H1 (cell line): Measurements from ENCODE around the gene SHISA9. TPM values are rescaled to one million over a fixed set of nuclear protein-coding genes. Genes with fewer than 3 reads are reported as not detected.

Source experiments
- CTCF ChIA-PET: fragments of 300-600 bp; sonication (Branson Sonifier 250); formaldehyde crosslinking; loops from one replicate; lab custom pipeline; 2021; ENCODE audit not compliant: partially characterized antibody; lab: Charles Lee
- POLR2A ChIA-PET: fragments of 300-600 bp; sonication (Branson Sonifier 250); formaldehyde crosslinking; loops from one replicate; lab custom pipeline; 2021; ENCODE audit warnings: inconsistent platforms; ENCODE audit not compliant: partially characterized antibody; lab: Charles Lee
- DNase-seq, 2 experiments: peaks; one replicate each; pipeline versions ENCODE4 v3.0.0 to v3.0.0-alpha.2; 2010 to 2022; ENCODE audit warnings: low spot score in 2 of 2, low read depth in 1 of 2, mixed read lengths in 1 of 2
- FAIRE-seq: peaks from 2 replicates; lab custom pipeline; 2011; peaks lifted over from hg19 to GRCh38; lab: Jason Lieb, UNC
- H2AFZ ChIP-seq: 2 replicates; pipeline ENCODE4 v1.8.1; 2012; ENCODE audit warnings: low read length, inconsistent platforms
- H2AK5ac ChIP-seq: 2 replicates; pipeline ENCODE4 v1.6.1; 2013; ENCODE audit warnings: low read depth, low read length
- H2BK120ac ChIP-seq: replicated peaks from 2 replicates; pipeline ENCODE3; 2013; ENCODE audit warnings: low read depth, low read length, inconsistent platforms
- H2BK12ac ChIP-seq: 2 replicates; pipeline ENCODE4 v1.6.1; 2013; ENCODE audit warnings: low read depth, low read length
- H2BK15ac ChIP-seq: 2 replicates; pipeline ENCODE4 v1.6.1; 2013; ENCODE audit warnings: low read length
- H2BK20ac ChIP-seq: 2 replicates; pipeline ENCODE4 v1.6.1; 2013; ENCODE audit warnings: low read length
- H2BK5ac ChIP-seq: 2 replicates; pipeline ENCODE4 v1.6.1; 2013; ENCODE audit warnings: low read depth, low read length
- H3K14ac ChIP-seq: 2 replicates; pipeline ENCODE4 v1.6.1; 2013; ENCODE audit warnings: inconsistent platforms; ENCODE audit not compliant: insufficient read length
- H3K18ac ChIP-seq: 2 replicates; pipeline ENCODE4 v1.6.1; 2013; ENCODE audit warnings: low read length; ENCODE audit errors: extremely low read depth
- H3K23ac ChIP-seq: 2 replicates; pipeline ENCODE4 v1.6.1; 2013; ENCODE audit warnings: inconsistent platforms; ENCODE audit not compliant: insufficient read length
- H3K23me2 ChIP-seq: 2 replicates; pipeline ENCODE4 v1.6.1; 2013; ENCODE audit warnings: low read depth, low read length
- H3K27ac ChIP-seq: 2 replicates; pipeline ENCODE4 v1.6.1; 2011; ENCODE audit warnings: low read depth, low read length, inconsistent platforms
- H3K27me3 ChIP-seq, 4 experiments: replicated peaks in 1 of 4; 1 replicate in 1 of 4; 2 replicates in 3 of 4; pipeline versions ENCODE4 v1.6.1 to v1.8.1; 2011 to 2013; ENCODE audit warnings: low read length in 3 of 4, mild to moderate bottlenecking in 3 of 4, inconsistent platforms in 2 of 4, mixed read lengths in 2 of 4, moderate library complexity in 1 of 4; ENCODE audit not compliant: control insufficient read depth in 3 of 4, insufficient read depth in 3 of 4; ENCODE audit errors: extremely low read depth in 1 of 4
- H3K36me3 ChIP-seq, 4 experiments: 2 replicates each; pipeline versions ENCODE4 v1.6.1 to v1.8.1; 2011 to 2013; ENCODE audit warnings: mild to moderate bottlenecking in 4 of 4, low read length in 3 of 4, moderate library complexity in 2 of 4, control low read depth in 1 of 4, inconsistent platforms in 1 of 4; ENCODE audit not compliant: insufficient read depth in 4 of 4, control insufficient read depth in 2 of 4
- H3K4ac ChIP-seq: replicated peaks from 2 replicates; pipeline ENCODE3; 2013; ENCODE audit warnings: low read length, low read depth, mixed read lengths, inconsistent platforms; ENCODE audit not compliant: insufficient read length
- H3K4me1 ChIP-seq, 4 experiments: replicated peaks in 1 of 4; 1 replicate in 1 of 4; 2 replicates in 3 of 4; pipeline versions ENCODE4 v1.6.1 to v1.8.1; 2011 to 2013; ENCODE audit warnings: low read length in 3 of 4, inconsistent platforms in 2 of 4, mixed read lengths in 1 of 4; ENCODE audit not compliant: insufficient read depth in 4 of 4, control insufficient read depth in 3 of 4
- H3K4me2 ChIP-seq, 2 experiments: 2 replicates each; pipeline versions ENCODE4 v1.6.1 to v1.8.1; 2011 to 2013; ENCODE audit warnings: low read depth in 2 of 2, low read length in 2 of 2, control low read depth in 1 of 2, inconsistent platforms in 1 of 2, mild to moderate bottlenecking in 1 of 2; ENCODE audit not compliant: insufficient read depth in 1 of 2
- H3K4me3 ChIP-seq, 4 experiments: fragments of 200-600, 300-600 bp in 1 of 4; sonication (generic), shearing (Covaris generic), sonication (Bioruptor Twin) in 1 of 4; 2 replicates each; pipeline versions ENCODE4 v1.5.1 to v1.8.1; 2011 to 2016; ENCODE audit warnings: low read length in 4 of 4, low read depth in 3 of 4, control low read depth in 2 of 4, inconsistent platforms in 2 of 4, mild to moderate bottlenecking in 2 of 4, mixed read lengths in 1 of 4, moderate library complexity in 1 of 4; ENCODE audit not compliant: insufficient read depth in 2 of 4; ENCODE audit errors: extremely low read depth in 1 of 4
- H3K56ac ChIP-seq: replicated peaks from 2 replicates; pipeline ENCODE3; 2013; ENCODE audit warnings: low read depth, mild to moderate bottlenecking, mixed read lengths, low read length, inconsistent platforms; ENCODE audit not compliant: insufficient read length
- H3K79me1 ChIP-seq: 2 replicates; pipeline ENCODE4 v1.6.1; 2013; ENCODE audit warnings: low read depth, low read length, control low read depth
- H3K79me2 ChIP-seq, 2 experiments: 2 replicates each; pipeline versions ENCODE4 v1.6.1 to v1.8.1; 2012 to 2013; ENCODE audit warnings: low read length in 2 of 2, mild to moderate bottlenecking in 2 of 2, inconsistent platforms in 1 of 2; ENCODE audit not compliant: insufficient read depth in 2 of 2, control insufficient read depth in 1 of 2
- H3K9ac ChIP-seq, 4 experiments: replicated peaks in 1 of 4; 1 replicate in 1 of 4; 2 replicates in 3 of 4; pipeline versions ENCODE4 v1.6.1 to v1.8.1; 2011 to 2013; ENCODE audit warnings: low read depth in 3 of 4, low read length in 3 of 4, control low read depth in 2 of 4, mild to moderate bottlenecking in 2 of 4, moderate library complexity in 2 of 4, inconsistent platforms in 1 of 4; ENCODE audit errors: extremely low read depth in 1 of 4
- H3K9me3 ChIP-seq, 2 experiments: 2 replicates each; pipeline versions ENCODE4 v1.6.1 to v1.8.1; 2012 to 2013; ENCODE audit warnings: mild to moderate bottlenecking in 2 of 2, moderate library complexity in 2 of 2, control low read depth in 1 of 2, inconsistent platforms in 1 of 2, low read depth in 1 of 2, low read length in 1 of 2, mixed read lengths in 1 of 2; ENCODE audit not compliant: insufficient read depth in 2 of 2
- H4K20me1 ChIP-seq, 2 experiments: replicated peaks in 1 of 2; 2 replicates each; pipeline versions ENCODE3 to v1.8.1; 2011 to 2013; ENCODE audit warnings: inconsistent platforms in 2 of 2, low read length in 2 of 2, mild to moderate bottlenecking in 1 of 2; ENCODE audit not compliant: insufficient read depth in 2 of 2, control insufficient read depth in 1 of 2
- H4K5ac ChIP-seq: 2 replicates; pipeline ENCODE4 v1.6.1; 2013; ENCODE audit warnings: low read length, low read depth, mixed read lengths, inconsistent platforms; ENCODE audit not compliant: insufficient read length
- H4K8ac ChIP-seq: 2 replicates; pipeline ENCODE4 v1.8.0; 2013; ENCODE audit warnings: mild to moderate bottlenecking, moderate library complexity, low read length, inconsistent platforms; ENCODE audit not compliant: insufficient read depth; ENCODE audit errors: extremely low read depth
- H4K91ac ChIP-seq: replicated peaks from 2 replicates; pipeline ENCODE3; 2013; ENCODE audit warnings: low read length, mixed read lengths, inconsistent platforms; ENCODE audit not compliant: insufficient read length
- ASH2L ChIP-seq: fragments of 200-600, 300-600 bp; sonication (generic); IDR thresholded peaks from one replicate; pipeline ENCODE4 v1.7.1; 2017; ENCODE audit warnings: low read length
- YY1 ChIP-seq: IDR thresholded peaks from 2 replicates; pipeline ENCODE4 v1.6.1; 2011; ENCODE audit warnings: low read depth, mild to moderate bottlenecking, low read length
- WGBS, 2 experiments: shearing (Covaris generic) in 1 of 2; methylation state at CpG; one replicate each; pipeline versions ENCODE4 v1.1.6 to v1.1.7; 2013 to 2015; ENCODE audit warnings: low lambda C conversion rate in 2 of 2, mixed read lengths in 2 of 2, inconsistent platforms in 1 of 2, low coverage in 1 of 2, missing lambda C conversion rate in 1 of 2; ENCODE audit not compliant: insufficient replicate concordance in 2 of 2, insufficient coverage in 1 of 2, insufficient read length in 1 of 2; ENCODE audit errors: extremely low coverage in 1 of 2, missing lambda C conversion rate in 1 of 2; 5-methylcytosine and 5-hydroxymethylcytosine counted together
- polyA plus RNA-seq, 7 experiments: library from polyadenylated mRNA; depleted of rRNA in 3 of 7; stranded (reverse) in 5 of 7; unstranded in 2 of 7; fragments of >200 nt in 5 of 7; fragments of 200-250 nt in 2 of 7; gene quantifications; 1 replicate in 5 of 7; 2 replicates in 1 of 7; 4 replicates in 1 of 7; pipeline versions ENCODE4 v1.2.1 to v1.2.3, GENCODE V29; 2011 to 2013; ENCODE audit warnings: missing spikeins in 2 of 7, mixed read lengths in 2 of 7
- total RNA-seq: library from RNA; stranded (reverse); fragmentation: NEBNext Ultra II Directional; extraction: Animal tissue kit (Norgen Biotek cat#: 25700); gene quantifications from 2 replicates; pipeline ENCODE4 v1.2.1, GENCODE V29; 2021

Gene SHISA9
- total and polyA plus RNA-seq, 2 of the 8 experiments (the other 6 are each of a cell fraction or from before 2014, with no cell fraction given): 25.6 to 39.8 TPM

DNA sequence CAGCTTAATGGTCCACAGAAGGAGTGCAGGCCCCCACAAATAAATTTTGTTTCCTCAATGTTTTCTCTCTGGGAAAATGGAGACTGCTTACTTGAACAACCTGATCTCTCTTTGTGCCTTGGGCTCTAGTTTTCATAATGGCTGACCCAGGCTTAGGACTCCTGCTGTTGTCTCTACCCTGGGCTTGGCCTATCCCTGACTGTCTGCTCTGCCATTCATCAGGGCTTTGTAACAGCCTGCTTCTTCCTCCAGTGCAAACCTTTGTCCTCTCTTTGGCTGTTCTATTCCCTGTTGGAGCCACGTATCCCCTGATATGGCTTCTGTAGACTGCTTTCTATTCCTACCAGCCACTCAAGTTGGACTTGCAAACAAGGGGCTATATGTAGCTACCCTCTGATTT lies 139.8 kb downstream of the SHISA9 start:
- Histone ChIP-seq H4K5ac (no peak overlapping the region), H3K27me3 (no peaks in the 10 kb centered on the region), H3K9me3 (peaks cover 0 to 3% of the 10 kb centered on the region in 2 experiments; a peak in 1 of 4 replicates), H3K18ac (no peak overlapping the region), H2AFZ (no peak overlapping the region), H2BK15ac (no peak overlapping the region), H3K27ac (peak overlapping the region; percentile 43; the same call in 1 of the 2 replicates), H3K23me2 (no peaks in the 10 kb centered on the region), H4K8ac (peak overlapping the region; percentile 62; the same call in 1 of the 2 replicates), H2AK5ac (no peak overlapping the region), H3K14ac (no peak overlapping the region), H3K56ac (no peak overlapping the region), H3K9ac (no peak overlapping the region), H3K4me1 (peaks cover 0 to 12% (median 5%) of the 10 kb centered on the region in 4 experiments; a peak in 3 of 7 replicates), H3K36me3 (no peaks in the 10 kb centered on the region), H4K20me1 (no peaks in the 10 kb centered on the region), H2BK120ac (no peak overlapping the region), H3K79me2 (peaks cover 3 to 63% of the 10 kb centered on the region in 2 experiments; a peak in 3 of 4 replicates), H2BK5ac (no peak overlapping the region), H2BK20ac (no peak overlapping the region), H3K4me2 (0 out of 4 replicates have a peak overlapping the region, but pooled peaks of 1 of the 2 experiments have one; percentile 11), H3K79me1 (peaks cover 2% of the 10 kb centered on the region; the same call in 1 of the 2 replicates), H3K4me3 (no peak overlapping the region; a peak in 1 of 8 replicates), H3K23ac (no peak overlapping the region), H4K91ac (no peak overlapping the region), H3K4ac (no peak overlapping the region), H2BK12ac (no peak overlapping the region)
- POLR2A ChIA-PET: interaction anchor here (0.7 to 2.3 kb wide), 2 partner anchors 13 to 137 kb away, joined by 3 to 5 read pairs; no protein-coding TSS in a partner anchor
- no peak for TF ChIP-seq ASH2L
- 0 out of 2 replicates have a peak, but pooled peaks have one; percentile 60 for TF ChIP-seq YY1
- FAIRE-seq: no peak
- no peak for DNase-seq
- CTCF ChIA-PET: interaction anchor here (0.6 to 1.1 kb wide), 2 partner anchors 68 to 72 kb away, joined by 3 read pairs; no protein-coding TSS in a partner anchor
- 80% methylated on average over 1 of the region's 1 CpG; no CpG with 5 or more reads in 1 of the 2 experiments for WGBS, 2 experiments
